Measurements from ENCODE around the gene C2CD4A.

Gene C2CD4A

DNA sequence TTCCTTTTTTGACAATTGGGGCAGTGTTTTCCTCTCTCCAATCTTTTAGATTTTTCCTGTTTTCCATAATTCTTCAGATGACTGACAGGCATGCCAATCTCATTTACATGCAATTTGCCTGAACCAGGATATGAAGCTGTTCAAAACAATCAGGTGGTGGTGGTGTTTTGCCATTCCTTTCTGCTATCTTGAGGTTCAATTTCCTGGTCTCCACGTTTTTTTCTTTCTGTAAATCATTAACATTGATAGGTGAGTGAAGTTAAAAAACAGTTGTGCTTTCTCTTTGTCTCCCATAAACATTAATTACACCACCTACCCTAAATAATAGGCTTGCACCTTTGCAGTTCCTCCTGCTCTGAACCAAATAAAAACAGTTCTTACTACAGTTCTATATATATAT is 49.1 kb downstream of the C2CD4A start:
- H3K36me3 ChIP-seq (ENCODE audit: low read depth): no peaks in the 10 kb centered on the region
- H3K27me3 ChIP-seq (ENCODE audit: insufficient read depth, poor library complexity, severe bottlenecking): no peaks in the 10 kb centered on the region
- no peaks in the 10 kb centered on the region for H3K9me3 ChIP-seq (ENCODE audit: severe bottlenecking)
- peaks cover 34% of the 10 kb centered on the region for H3K4me1 ChIP-seq (ENCODE audit: insufficient read depth, poor library complexity, severe bottlenecking)
- no peak for DNase-seq (ENCODE audit: low spot score)
- no peak overlapping the region for H3K4me3 ChIP-seq (ENCODE audit: severe bottlenecking)
- TF ChIP-seq, protein P1, sequence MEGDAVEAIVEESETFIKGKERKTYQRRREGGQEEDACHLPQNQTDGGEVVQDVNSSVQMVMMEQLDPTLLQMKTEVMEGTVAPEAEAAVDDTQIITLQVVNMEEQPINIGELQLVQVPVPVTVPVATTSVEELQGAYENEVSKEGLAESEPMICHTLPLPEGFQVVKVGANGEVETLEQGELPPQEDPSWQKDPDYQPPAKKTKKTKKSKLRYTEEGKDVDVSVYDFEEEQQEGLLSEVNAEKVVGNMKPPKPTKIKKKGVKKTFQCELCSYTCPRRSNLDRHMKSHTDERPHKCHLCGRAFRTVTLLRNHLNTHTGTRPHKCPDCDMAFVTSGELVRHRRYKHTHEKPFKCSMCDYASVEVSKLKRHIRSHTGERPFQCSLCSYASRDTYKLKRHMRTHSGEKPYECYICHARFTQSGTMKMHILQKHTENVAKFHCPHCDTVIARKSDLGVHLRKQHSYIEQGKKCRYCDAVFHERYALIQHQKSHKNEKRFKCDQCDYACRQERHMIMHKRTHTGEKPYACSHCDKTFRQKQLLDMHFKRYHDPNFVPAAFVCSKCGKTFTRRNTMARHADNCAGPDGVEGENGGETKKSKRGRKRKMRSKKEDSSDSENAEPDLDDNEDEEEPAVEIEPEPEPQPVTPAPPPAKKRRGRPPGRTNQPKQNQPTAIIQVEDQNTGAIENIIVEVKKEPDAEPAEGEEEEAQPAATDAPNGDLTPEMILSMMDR (IDR thresholded peaks at IDR 0.05; ENCODE audit: poor library complexity, severe bottlenecking): no peak
- no peak overlapping the region for H3K27ac ChIP-seq (ENCODE audit: poor library complexity, severe bottlenecking)
- ATAC-seq (ENCODE audit: low read depth): no peak

DNA sequence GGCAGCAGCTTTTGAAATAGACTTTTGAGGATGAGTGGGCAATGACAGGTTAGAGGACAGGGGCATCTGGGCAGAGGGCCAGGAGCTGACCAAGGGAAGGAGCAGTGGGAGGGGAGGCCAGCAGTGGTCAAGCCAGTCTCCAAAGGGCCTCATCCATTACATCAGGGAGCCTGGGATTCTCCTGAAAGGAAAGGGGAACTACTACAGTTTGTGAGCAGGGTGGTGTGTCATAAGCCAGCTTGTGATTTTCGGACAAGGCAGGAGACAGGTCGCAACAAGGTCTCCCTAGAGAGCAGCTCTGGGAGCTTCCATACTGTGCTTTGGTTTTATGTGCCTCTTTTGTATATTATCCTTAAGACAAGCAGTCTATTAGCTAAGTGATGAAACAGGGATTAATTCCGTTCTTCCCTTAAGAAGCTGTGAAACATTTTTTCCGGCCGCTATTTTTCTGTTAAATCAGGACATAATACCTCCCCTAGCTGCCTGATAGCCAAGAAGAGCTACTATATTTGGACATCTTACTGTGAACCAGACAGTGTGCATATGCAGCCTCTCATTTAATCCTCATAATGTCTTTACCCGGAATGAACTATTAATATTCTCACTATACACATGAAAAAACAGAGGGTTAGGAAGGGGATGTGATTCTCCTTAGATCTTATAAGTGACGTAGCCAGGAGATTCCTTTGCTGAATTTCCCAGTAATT is 51.9 kb downstream of the C2CD4A start:
- TF ChIP-seq, protein P1 (IDR thresholded peaks at IDR 0.05; ENCODE audit: poor library complexity, severe bottlenecking): no peak
- H3K27ac ChIP-seq (ENCODE audit: poor library complexity, severe bottlenecking): peak overlapping the region; percentile 62
- no peak for ATAC-seq (ENCODE audit: low read depth)

DNA sequence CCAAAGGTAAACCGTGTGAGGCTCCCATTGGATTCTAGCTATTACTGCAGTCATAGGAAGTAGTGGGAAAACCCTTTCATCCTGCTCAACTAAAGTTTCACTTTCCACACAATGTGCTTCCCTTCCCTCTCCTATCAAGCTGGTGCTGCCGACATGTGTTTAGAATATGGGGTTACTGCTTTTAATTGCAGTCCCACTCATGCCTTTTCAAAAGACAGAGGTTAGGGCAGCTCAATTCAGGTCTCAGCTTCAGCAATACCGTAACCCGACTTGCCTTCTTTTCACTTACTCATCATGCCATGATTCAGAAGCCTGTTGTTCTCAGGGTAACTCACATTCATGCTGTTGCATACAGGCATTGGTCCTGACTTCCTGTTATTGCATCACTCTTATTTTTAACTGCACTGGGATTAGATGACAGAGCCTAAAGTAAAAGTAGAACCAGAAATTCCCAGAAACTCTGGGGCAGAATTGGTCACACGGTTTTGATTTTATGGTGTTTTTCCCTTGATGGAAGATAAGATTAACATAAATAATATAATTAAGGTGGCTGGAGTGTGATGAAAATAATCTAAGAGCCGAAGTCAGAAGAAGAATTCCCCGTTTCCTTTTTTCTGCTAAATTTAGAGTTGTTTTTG is 52.6 kb downstream of the C2CD4A start:
- H3K27me3 ChIP-seq (ENCODE audit: insufficient read depth, poor library complexity, severe bottlenecking): no peaks in the 10 kb centered on the region
- TF ChIP-seq, protein P1 (IDR thresholded peaks at IDR 0.05; ENCODE audit: poor library complexity, severe bottlenecking): peak; percentile 40
- no peak overlapping the region for H3K4me3 ChIP-seq (ENCODE audit: severe bottlenecking)
- ATAC-seq (ENCODE audit: low read depth): peak; percentile 98
- no peaks in the 10 kb centered on the region for H3K36me3 ChIP-seq (ENCODE audit: low read depth)
- H3K27ac ChIP-seq (ENCODE audit: poor library complexity, severe bottlenecking): peak overlapping the region; percentile 62
- DNase-seq (ENCODE audit: low spot score): no peak
- H3K9me3 ChIP-seq (ENCODE audit: severe bottlenecking): no peaks in the 10 kb centered on the region
- peaks cover 24% of the 10 kb centered on the region for H3K4me1 ChIP-seq (ENCODE audit: insufficient read depth, poor library complexity, severe bottlenecking)

More for the DNA sequence above, 51.9 kb downstream of the C2CD4A start:
- Histone ChIP-seq H3K4me1 (ENCODE audit: insufficient read depth, poor library complexity, severe bottlenecking) (peaks cover 18% of the 10 kb centered on the region), H3K27me3 (ENCODE audit: insufficient read depth, poor library complexity, severe bottlenecking) (no peaks in the 10 kb centered on the region), H3K36me3 (ENCODE audit: low read depth) (no peaks in the 10 kb centered on the region), H3K4me3 (ENCODE audit: severe bottlenecking) (no peak overlapping the region), H3K9me3 (ENCODE audit: severe bottlenecking) (no peaks in the 10 kb centered on the region)
- no peak for DNase-seq (ENCODE audit: low spot score)

DNA sequence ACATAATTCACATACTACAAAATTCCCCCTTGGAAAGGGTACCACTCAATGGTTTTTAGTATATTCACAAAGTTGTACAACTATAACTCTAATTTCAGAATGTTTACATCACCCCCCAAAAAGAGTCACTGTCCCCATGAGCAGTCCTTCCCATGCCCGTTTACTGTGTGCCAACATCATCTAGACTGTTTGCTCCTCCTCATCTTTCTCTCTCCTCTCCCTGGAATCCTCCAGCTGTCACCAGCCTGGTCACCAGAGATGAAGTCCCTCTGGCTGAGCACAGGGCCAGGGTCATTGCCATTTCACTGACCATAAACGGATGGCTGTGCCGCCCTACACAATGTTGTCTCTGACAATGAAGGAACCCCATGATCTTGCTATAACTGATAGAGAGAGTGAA is 53.1 kb downstream of the C2CD4A start:
- H3K36me3 ChIP-seq (ENCODE audit: low read depth): no peaks in the 10 kb centered on the region
- DNase-seq (ENCODE audit: low spot score) (no peak), ATAC-seq (ENCODE audit: low read depth) (no peak)
- H3K27me3 ChIP-seq (ENCODE audit: insufficient read depth, poor library complexity, severe bottlenecking): no peaks in the 10 kb centered on the region
- no peaks in the 10 kb centered on the region for H3K9me3 ChIP-seq (ENCODE audit: severe bottlenecking)
- peak overlapping the region; percentile 62 for H3K27ac ChIP-seq (ENCODE audit: poor library complexity, severe bottlenecking)
- H3K4me1 ChIP-seq (ENCODE audit: insufficient read depth, poor library complexity, severe bottlenecking): peaks cover 28% of the 10 kb centered on the region
- H3K4me3 ChIP-seq (ENCODE audit: severe bottlenecking): no peak overlapping the region
- TF ChIP-seq, protein P1 (IDR thresholded peaks at IDR 0.05; ENCODE audit: poor library complexity, severe bottlenecking): no peak

Data from RWPE2 (cell line).